ENCODE data around the gene CLCN3. TPM values are rescaled to one million over a fixed set of nuclear protein-coding genes. Genes with fewer than 3 reads are reported as not detected.
"Not testable (repeated sequence)": the region's sequence is repeated elsewhere in the genome, so short reads cannot be mapped to it uniquely, and the experiment has no call there.

Gene CLCN3
- total and polyA plus RNA-seq, 2 of the 4 experiments (the other 2 are of a cell fraction): 13.0 to 22.8 TPM

DNA sequence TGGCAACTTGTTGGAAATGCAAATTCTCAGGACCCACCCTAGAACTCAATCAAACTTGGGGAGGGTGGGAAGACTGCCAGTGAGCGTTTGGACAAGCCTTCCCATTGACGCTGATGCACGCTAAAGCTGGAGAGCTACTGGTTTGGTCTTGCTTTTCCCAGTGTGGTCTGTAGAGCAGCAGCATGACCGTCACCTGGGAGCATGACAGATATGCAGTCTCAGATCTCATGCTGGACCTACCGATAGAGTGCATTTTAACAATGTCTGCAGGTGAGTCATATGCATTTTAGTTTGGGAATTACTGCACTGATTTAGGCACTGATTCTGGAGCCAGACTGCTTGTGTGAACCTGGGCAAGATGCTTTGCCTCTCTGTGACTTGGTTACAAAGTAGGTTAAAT lies 110.2 kb downstream of the CLCN3 start:
- Histone ChIP-seq H3K36me3 (ENCODE audit: control insufficient read depth, insufficient read depth, low read length) (peaks cover 12% of the 10 kb centered on the region), H4K5ac (ENCODE audit: low read depth, low read length) (no peak overlapping the region), H4K20me1 (ENCODE audit: insufficient read depth, low read length) (no peaks in the 10 kb centered on the region), H3K4me2 (ENCODE audit: low read depth, low read length) (no peak overlapping the region), H2BK20ac (ENCODE audit: low read depth, low read length) (no peak overlapping the region), H3K4me1 (ENCODE audit: control insufficient read depth, insufficient read depth, low read length) (no peaks in the 10 kb centered on the region), H3K9me3 (ENCODE audit: control insufficient read depth, insufficient read depth, low read length) (no peaks in the 10 kb centered on the region), H2AK9ac (replicated peaks; ENCODE audit: low read depth, low read length, poor library complexity) (no peak overlapping the region), H2AK5ac (ENCODE audit: low read depth, low read length) (no peak overlapping the region), H3K14ac (replicated peaks; ENCODE audit: low read depth, low read length) (no peak overlapping the region), H3K27ac (ENCODE audit: insufficient read depth, low read length) (no peak overlapping the region), H3K9me1 (ENCODE audit: insufficient read depth, low read length) (peaks cover 4% of the 10 kb centered on the region; the same call in 1 of the 2 replicates), H3K18ac (ENCODE audit: low read depth, low read length) (no peak overlapping the region), H4K91ac (ENCODE audit: insufficient read depth, low read depth, low read length) (no peak overlapping the region), H3K56ac (ENCODE audit: extremely low read depth, insufficient read depth, low read length) (no peak overlapping the region), H3K4ac (ENCODE audit: low read depth, low read length) (no peak overlapping the region), H2BK15ac (ENCODE audit: low read depth, low read length) (no peak overlapping the region), H2AFZ (replicated peaks; ENCODE audit: low read length, poor library complexity) (no peak overlapping the region), H2BK5ac (ENCODE audit: low read depth, low read length, poor library complexity, severe bottlenecking) (no peak overlapping the region), H2BK120ac (ENCODE audit: low read depth, low read length) (no peak overlapping the region), H3K23ac (ENCODE audit: low read depth, low read length) (no peak overlapping the region), H4K8ac (ENCODE audit: low read depth in 2 of 2, low read length in 2 of 2) (no peak overlapping the region), H3K4me3 (ENCODE audit: insufficient read depth, low read depth, low read length) (no peak overlapping the region), H3K9ac (ENCODE audit: low read depth, low read length) (no peak overlapping the region), H3K27me3 (ENCODE audit: control insufficient read depth, insufficient read depth, low read length) (no peaks in the 10 kb centered on the region), H3K79me1 (ENCODE audit: low read depth in 1 of 2, low read length in 2 of 2) (no peaks in the 10 kb centered on the region)
- intact Hi-C loops (cut with micrococcal nuclease): no loop called here
- DNase-seq: no peak
- no TSS peak for BruUV-seq (replicated peaks)
- POLR2A ChIA-PET (ENCODE audit: unreplicated experiment): no interaction called here
- WGBS, 2 experiments (ENCODE audit: extremely low coverage in 2 of 2, insufficient read length in 1 of 2): no CpG with 5 or more reads among the region's 5 CpGs
- no peak for ATAC-seq (ENCODE audit: low read depth)
- TF ChIP-seq RCOR1 (IDR thresholded peaks at IDR 0.05; ENCODE audit: insufficient replicate concordance, low read length) (no peak), CEBPB (IDR thresholded peaks at IDR 0.05; ENCODE audit: low read depth, low read length) (no peak)
- in situ Hi-C loops (cut with MboI; ENCODE audit: low sequenced_read_pairs): no loop called here
- dilution Hi-C loops (cut with HindIII; ENCODE audit: low sequenced_read_pairs, unreplicated experiment): no loop called here
- CTCF ChIA-PET: no interaction called here

- H3K4me1 ChIP-seq (ENCODE audit: control insufficient read depth, insufficient read depth, low read length); dilution Hi-C loops (cut with HindIII; ENCODE audit: low sequenced_read_pairs, unreplicated experiment); H2BK120ac ChIP-seq (ENCODE audit: low read depth, low read length); H4K8ac ChIP-seq (ENCODE audit: low read depth in 2 of 2, low read length in 2 of 2); H3K56ac ChIP-seq (ENCODE audit: extremely low read depth, insufficient read depth, low read length); H3K27me3 ChIP-seq (ENCODE audit: control insufficient read depth, insufficient read depth, low read length); in situ Hi-C loops (cut with MboI; ENCODE audit: low sequenced_read_pairs); CTCF ChIA-PET; H3K79me1 ChIP-seq (ENCODE audit: low read depth in 1 of 2, low read length in 2 of 2); H2BK5ac ChIP-seq (ENCODE audit: low read depth, low read length, poor library complexity, severe bottlenecking); H3K4me2 ChIP-seq (ENCODE audit: low read depth, low read length); H3K4me3 ChIP-seq (ENCODE audit: insufficient read depth, low read depth, low read length); H3K4ac ChIP-seq (ENCODE audit: low read depth, low read length); H2AK5ac ChIP-seq (ENCODE audit: low read depth, low read length); DNase-seq; H3K23ac ChIP-seq (ENCODE audit: low read depth, low read length); H3K9me1 ChIP-seq (ENCODE audit: insufficient read depth, low read length); H2BK15ac ChIP-seq (ENCODE audit: low read depth, low read length); H2BK20ac ChIP-seq (ENCODE audit: low read depth, low read length); H3K18ac ChIP-seq (ENCODE audit: low read depth, low read length); H4K20me1 ChIP-seq (ENCODE audit: insufficient read depth, low read length); ATAC-seq (ENCODE audit: low read depth); H3K36me3 ChIP-seq (ENCODE audit: control insufficient read depth, insufficient read depth, low read length); BruUV-seq (replicated peaks); H4K91ac ChIP-seq (ENCODE audit: insufficient read depth, low read depth, low read length); intact Hi-C loops (cut with micrococcal nuclease); H2AFZ ChIP-seq (replicated peaks; ENCODE audit: low read length, poor library complexity); POLR2A ChIA-PET (ENCODE audit: unreplicated experiment); H3K9ac ChIP-seq (ENCODE audit: low read depth, low read length); H3K14ac ChIP-seq (replicated peaks; ENCODE audit: low read depth, low read length); H3K9me3 ChIP-seq (ENCODE audit: control insufficient read depth, insufficient read depth, low read length); H2AK9ac ChIP-seq (replicated peaks; ENCODE audit: low read depth, low read length, poor library complexity); H4K5ac ChIP-seq (ENCODE audit: low read depth, low read length); H3K27ac ChIP-seq (ENCODE audit: insufficient read depth, low read length): not testable (repeated sequence)
Observed at GRCh38 chr4:169738604-169739003, 118.2 kb downstream of the CLCN3 start.
